NCI-H1105 treated with DMSO at 0.1 percent for 48 hours (cell line): Measurements from ENCODE around the gene TRIM51G.
"Not testable (repeated sequence)": the region's sequence is repeated elsewhere in the genome, so short reads cannot be mapped to it uniquely, and the experiment has no call there.

Experiments used
- DNase-seq: peaks from one replicate; lab custom pipeline; 2025; lab: John Stamatoyannopoulos, UW

Gene TRIM51G

GRCh38 chr11:48983785-48984184, at the start of gene TRIM51G:
TRIM51G (minus strand) TSS chr11:48983885; CDS start chr11:48981695, 2,190 bp downstream.
- DNase-seq = not testable (repeated sequence)

GRCh38 chr11:49028523-49028922, 44.8 kb upstream of the TRIM51G start, which contains the start of gene TRIM49B:
TRIM49B (plus strand) TSS chr11:49028823; CDS start chr11:49031600, 2,777 bp downstream.
- not testable (repeated sequence) for DNase-seq

GRCh38 chr11:48968592-48968991, 15.1 kb downstream of the TRIM51G start:
- DNase-seq = not testable (repeated sequence)

GRCh38 chr11:48955315-48956049, 28.2 kb downstream of the TRIM51G start:
- not testable (repeated sequence) for DNase-seq

- not testable (repeated sequence) for DNase-seq
Observed at GRCh38 chr11:48945796-48946195, 37.9 kb downstream of the TRIM51G start.
